GM12891 (cell line): Measurements from ENCODE around the gene TTC36.

Source experiments
- PAX5 ChIP-seq: IDR thresholded peaks from 2 replicates; pipeline ENCODE4 v1.6.1; 2011; ENCODE audit warnings: low read length, moderate library complexity, mild to moderate bottlenecking; ENCODE audit not compliant: insufficient read depth, severe bottlenecking
- POLR2A ChIP-seq: IDR thresholded peaks from 2 replicates; pipeline ENCODE4 v1.6.1; 2011; ENCODE audit warnings: low read depth, low read length, control low read depth
- POLR2AphosphoS5 ChIP-seq: IDR thresholded peaks from 2 replicates; pipeline ENCODE4 v1.6.1; 2011; ENCODE audit warnings: low read depth, low read length, control low read depth
- POU2F2 ChIP-seq: IDR thresholded peaks from 2 replicates; pipeline ENCODE4 v1.6.1; 2011; ENCODE audit warnings: low read depth, mild to moderate bottlenecking, control low read depth, low read length, moderate library complexity
- SPI1 ChIP-seq: IDR thresholded peaks from 2 replicates; pipeline ENCODE4 v1.6.1; 2011; ENCODE audit warnings: low read depth, low read length, control low read depth
- TAF1 ChIP-seq: IDR thresholded peaks from 2 replicates; pipeline ENCODE4 v1.6.1; 2011; ENCODE audit warnings: low read depth, low read length, control low read depth

GRCh38 chr11:118532091-118532490 lies 4.8 kb downstream of the TTC36 start:
- TF ChIP-seq POLR2A (no peak), POLR2AphosphoS5 (no peak), TAF1 (no peak), SPI1 (no peak), PAX5 (no peak), POU2F2 (no peak)
